Fibroblast of lung (primary cell): ENCODE measurements around the gene HNRNPLL.

ENCODE experiments used
- EZH2 ChIP-seq: IDR thresholded peaks from 2 replicates; pipeline ENCODE4 v1.5.1; 2012; ENCODE audit warnings: low read length, control low read depth, mild to moderate bottlenecking; ENCODE audit errors: missing control alignments
- TF ChIP-seq, protein P1 (sequence below), 2 donors: IDR thresholded peaks in 1 of 2; conservative IDR thresholded peaks in 1 of 2; 1 replicate in 1 of 2; 2 replicates in 1 of 2; pipeline ENCODE4 v1.5.1; 2011 to 2012; ENCODE audit warnings: low read length in 2 of 2, control low read depth in 1 of 2, inconsistent platforms in 1 of 2, low read depth in 1 of 2, mild to moderate bottlenecking in 1 of 2

DNA sequence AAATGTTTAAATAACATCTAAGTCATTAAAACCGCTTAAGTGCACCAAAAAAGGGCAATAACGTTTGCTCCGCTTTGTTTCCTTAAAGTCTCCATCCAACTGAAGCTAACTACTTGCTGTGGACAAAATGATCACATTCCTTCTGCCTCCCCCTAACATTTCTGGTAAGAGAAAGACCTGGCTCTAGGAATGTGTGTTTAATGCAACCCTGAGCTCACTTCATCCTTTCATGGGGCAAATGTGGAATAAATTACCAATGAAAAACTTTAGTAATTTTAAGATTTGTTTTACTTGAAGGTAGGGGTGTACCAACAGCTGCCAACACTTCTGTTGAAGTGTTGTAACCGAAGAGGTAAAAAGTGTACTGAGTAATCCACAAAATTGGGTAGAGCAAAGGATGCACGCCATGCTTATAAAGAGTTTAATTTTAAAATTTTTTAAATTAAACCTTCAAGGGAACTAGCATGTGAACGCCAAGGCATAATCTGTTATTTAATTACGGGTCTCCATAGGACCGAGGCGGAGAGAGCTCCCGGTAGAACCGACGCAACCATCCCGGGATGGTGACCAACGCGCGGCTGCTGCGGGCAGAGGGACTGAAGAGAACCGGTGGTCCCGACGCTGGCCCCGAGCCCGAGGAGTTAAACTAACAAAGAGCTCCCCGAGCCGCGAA is 1.1 kb downstream of the HNRNPLL start:
- TF ChIP-seq, protein P1, sequence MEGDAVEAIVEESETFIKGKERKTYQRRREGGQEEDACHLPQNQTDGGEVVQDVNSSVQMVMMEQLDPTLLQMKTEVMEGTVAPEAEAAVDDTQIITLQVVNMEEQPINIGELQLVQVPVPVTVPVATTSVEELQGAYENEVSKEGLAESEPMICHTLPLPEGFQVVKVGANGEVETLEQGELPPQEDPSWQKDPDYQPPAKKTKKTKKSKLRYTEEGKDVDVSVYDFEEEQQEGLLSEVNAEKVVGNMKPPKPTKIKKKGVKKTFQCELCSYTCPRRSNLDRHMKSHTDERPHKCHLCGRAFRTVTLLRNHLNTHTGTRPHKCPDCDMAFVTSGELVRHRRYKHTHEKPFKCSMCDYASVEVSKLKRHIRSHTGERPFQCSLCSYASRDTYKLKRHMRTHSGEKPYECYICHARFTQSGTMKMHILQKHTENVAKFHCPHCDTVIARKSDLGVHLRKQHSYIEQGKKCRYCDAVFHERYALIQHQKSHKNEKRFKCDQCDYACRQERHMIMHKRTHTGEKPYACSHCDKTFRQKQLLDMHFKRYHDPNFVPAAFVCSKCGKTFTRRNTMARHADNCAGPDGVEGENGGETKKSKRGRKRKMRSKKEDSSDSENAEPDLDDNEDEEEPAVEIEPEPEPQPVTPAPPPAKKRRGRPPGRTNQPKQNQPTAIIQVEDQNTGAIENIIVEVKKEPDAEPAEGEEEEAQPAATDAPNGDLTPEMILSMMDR (conservative IDR thresholded peaks at IDR 0.05 in 1 of 2, IDR thresholded peaks at IDR 0.05 in 1 of 2; ENCODE audit: low read depth in 1 of 2, low read length in 2 of 2), result no peak
- TF ChIP-seq EZH2, result no peak
